CD14-positive monocyte (primary cell): ENCODE data around the gene SQSTM1. TPM values are rescaled to one million over a fixed set of nuclear protein-coding genes. Genes with fewer than 3 reads are reported as not detected.

Experiments
- DNase-seq, 3 donors: peaks; one replicate each; pipeline ENCODE4 v3.0.0-alpha.2; 2011 to 2022
- H2AFZ ChIP-seq: 2 replicates; pipeline ENCODE4 v1.6.0; 2012; ENCODE audit warnings: mild to moderate bottlenecking, low read depth, low read length, inconsistent platforms; ENCODE audit not compliant: insufficient read depth, poor library complexity, severe bottlenecking
- H3K27ac ChIP-seq, 2 donors: 1 replicate in 1 of 2; 2 replicates in 1 of 2; pipeline ENCODE4 v1.5.1; 2012 to 2013; ENCODE audit warnings: low read length in 2 of 2, control low read depth in 1 of 2, inconsistent platforms in 1 of 2, low read depth in 1 of 2, mild to moderate bottlenecking in 1 of 2
- H3K27me3 ChIP-seq, 2 donors: one replicate each; pipeline versions ENCODE4 v1.6.0 to v1.6.1; 2011 to 2013; ENCODE audit warnings: low read length in 2 of 2; ENCODE audit not compliant: control insufficient read depth in 2 of 2, insufficient read depth in 2 of 2
- H3K36me3 ChIP-seq, 2 donors: replicated peaks in 1 of 2; 1 replicate in 1 of 2; 2 replicates in 1 of 2; pipeline versions ENCODE4 v1.5.1 to v1.6.1; 2012 to 2013; ENCODE audit warnings: low read length in 2 of 2, control low read depth in 1 of 2, inconsistent platforms in 1 of 2, mild to moderate bottlenecking in 1 of 2; ENCODE audit not compliant: insufficient read depth in 2 of 2, control insufficient read depth in 1 of 2
- H3K4me1 ChIP-seq, 2 donors: 1 replicate in 1 of 2; 2 replicates in 1 of 2; pipeline versions ENCODE4 v1.5.1 to v1.6.1; 2012 to 2013; ENCODE audit warnings: low read length in 2 of 2, control low read depth in 1 of 2, inconsistent platforms in 1 of 2, mild to moderate bottlenecking in 1 of 2, moderate library complexity in 1 of 2; ENCODE audit not compliant: insufficient read depth in 2 of 2, control insufficient read depth in 1 of 2
- H3K4me2 ChIP-seq: replicated peaks from 2 replicates; pipeline ENCODE3; 2012; ENCODE audit warnings: low read length, moderate library complexity, mild to moderate bottlenecking; ENCODE audit not compliant: poor library complexity, severe bottlenecking; ENCODE audit errors: extremely low read depth
- H3K4me3 ChIP-seq, 3 experiments: fragments of 200-600 bp in 1 of 3; sonication (generic) in 1 of 3; replicated peaks in 1 of 3; 1 replicate in 2 of 3; 2 replicates in 1 of 3; pipeline ENCODE4 v1.5.1; 2011 to 2013; ENCODE audit warnings: low read length in 3 of 3, mild to moderate bottlenecking in 3 of 3, control low read depth in 2 of 3, low read depth in 2 of 3, inconsistent platforms in 1 of 3, moderate library complexity in 1 of 3
- H3K79me2 ChIP-seq: 2 replicates; pipeline ENCODE4 v1.6.0; 2012; ENCODE audit warnings: mild to moderate bottlenecking, control low read depth, inconsistent platforms, low read length, moderate library complexity; ENCODE audit not compliant: insufficient read depth
- H3K9ac ChIP-seq: 2 replicates; pipeline ENCODE4 v1.6.0; 2017; ENCODE audit warnings: low read length, mild to moderate bottlenecking; ENCODE audit not compliant: insufficient read depth, poor library complexity, severe bottlenecking
- H3K9me3 ChIP-seq, 2 donors: replicated peaks in 1 of 2; 1 replicate in 1 of 2; 2 replicates in 1 of 2; pipeline versions ENCODE4 v1.5.1 to v1.6.1; 2012 to 2013; ENCODE audit warnings: low read length in 2 of 2, control low read depth in 1 of 2; ENCODE audit not compliant: control insufficient read depth in 1 of 2, insufficient read depth in 1 of 2
- H4K20me1 ChIP-seq: 2 replicates; pipeline ENCODE4 v1.6.0; 2012; ENCODE audit warnings: mild to moderate bottlenecking, low read length, control low read depth, moderate library complexity; ENCODE audit not compliant: insufficient read depth
- H3K27ac Mint-ChIP-seq, 7 donors: one replicate each; pipeline ENCODE4 v1.8.0; 2020; ENCODE audit warnings: mild to moderate bottlenecking in 7 of 7, mixed read lengths in 7 of 7, moderate library complexity in 6 of 7, inconsistent platforms in 2 of 7
- H3K27me3 Mint-ChIP-seq, 3 donors: one replicate each; pipeline ENCODE4 v1.8.0; 2021 to 2022; ENCODE audit warnings: low read depth in 3 of 3, mild to moderate bottlenecking in 3 of 3, mixed read lengths in 3 of 3, moderate library complexity in 3 of 3, inconsistent platforms in 1 of 3
- H3K36me3 Mint-ChIP-seq, 2 donors: one replicate each; pipeline ENCODE4 v1.8.0; 2020; ENCODE audit warnings: mixed read lengths in 2 of 2, inconsistent platforms in 1 of 2, mild to moderate bottlenecking in 1 of 2
- H3K4me1 Mint-ChIP-seq: one replicate; pipeline ENCODE4 v1.8.0; 2020; ENCODE audit warnings: mild to moderate bottlenecking, mixed read lengths
- H3K4me3 Mint-ChIP-seq, 2 donors: one replicate each; pipeline ENCODE4 v1.8.0; 2020; ENCODE audit warnings: mild to moderate bottlenecking in 2 of 2, mixed read lengths in 2 of 2, moderate library complexity in 1 of 2
- H3K9me3 Mint-ChIP-seq, 7 donors: one replicate each; pipeline ENCODE4 v1.8.0; 2020 to 2022; ENCODE audit warnings: mixed read lengths in 7 of 7, mild to moderate bottlenecking in 6 of 7, moderate library complexity in 6 of 7, inconsistent platforms in 2 of 7
- WGBS: methylation state at CpG from one replicate; pipeline ENCODE4 v1.1.5; 2013; ENCODE audit warnings: missing lambda C conversion rate; ENCODE audit not compliant: insufficient coverage; 5-methylcytosine and 5-hydroxymethylcytosine counted together
- intact Hi-C, 2 donors: fragments of 100-400 bp; cut with micrococcal nuclease; formaldehyde crosslinking; loops; one replicate each; pipeline versions ENCODE4 v1.15.0 to v1.15.1; 2023
- polyA plus RNA-seq, 3 donors: library from polyadenylated mRNA; depleted of rRNA in 1 of 3; unstranded in 2 of 3; stranded (reverse) in 1 of 3; fragments of 300-500 nt in 2 of 3; fragments of >200 nt in 1 of 3; fragmentation: Illumina TruSeq in 2 of 3; gene quantifications; 1 replicate in 2 of 3; 2 replicates in 1 of 3; pipeline ENCODE4 v1.2.3, GENCODE V29; 2012 to 2021
- TF ChIP-seq, protein P1 (sequence below): fragments of 200-600 bp; IDR thresholded peaks from one replicate; pipeline ENCODE4 v1.8.0; 2022; ENCODE audit warnings: antibody characterized with exemption, mild to moderate bottlenecking

SQSTM1 gene
- polyA plus RNA-seq, 3 donors = 182 to 312 (median 275) TPM

- Mint-ChIP-seq H3K27ac (peak overlapping the region in 5 of 7 donors; percentile 6 to 65 (median 60)), H3K36me3 (peaks cover 6 to 8% of the 10 kb centered on the region in 2 donors), H3K27me3 (peaks cover 0 to 2% (median 0%) of the 10 kb centered on the region in 3 donors), H3K4me3 (peak overlapping the region; percentile 5 to 49), H3K9me3 (peaks cover 0 to 1% (median 0%) of the 10 kb centered on the region in 7 donors), H3K4me1 (peaks cover 20% of the 10 kb centered on the region)
- 100% methylated on average over 2 of the region's 8 CpGs for WGBS
- no peaks in the 10 kb centered on the region for H3K27me3 ChIP-seq
- H3K27ac ChIP-seq = peak overlapping the region in 1 of 2 donors; percentile 49
- H3K9me3 ChIP-seq = no peaks in the 10 kb centered on the region
- peak in 2 of 3 donors; percentile 16 to 28 for DNase-seq
- intact Hi-C loops = no loop called here
- H3K4me2 ChIP-seq = peak overlapping the region; percentile 33
- peak overlapping the region; percentile 32 for H2AFZ ChIP-seq
- H3K9ac ChIP-seq = peak overlapping the region; percentile 15
- H3K4me3 ChIP-seq = no peak overlapping the region
- peaks cover 14 to 20% of the 10 kb centered on the region in 2 donors for H3K4me1 ChIP-seq
- TF ChIP-seq, protein P1, sequence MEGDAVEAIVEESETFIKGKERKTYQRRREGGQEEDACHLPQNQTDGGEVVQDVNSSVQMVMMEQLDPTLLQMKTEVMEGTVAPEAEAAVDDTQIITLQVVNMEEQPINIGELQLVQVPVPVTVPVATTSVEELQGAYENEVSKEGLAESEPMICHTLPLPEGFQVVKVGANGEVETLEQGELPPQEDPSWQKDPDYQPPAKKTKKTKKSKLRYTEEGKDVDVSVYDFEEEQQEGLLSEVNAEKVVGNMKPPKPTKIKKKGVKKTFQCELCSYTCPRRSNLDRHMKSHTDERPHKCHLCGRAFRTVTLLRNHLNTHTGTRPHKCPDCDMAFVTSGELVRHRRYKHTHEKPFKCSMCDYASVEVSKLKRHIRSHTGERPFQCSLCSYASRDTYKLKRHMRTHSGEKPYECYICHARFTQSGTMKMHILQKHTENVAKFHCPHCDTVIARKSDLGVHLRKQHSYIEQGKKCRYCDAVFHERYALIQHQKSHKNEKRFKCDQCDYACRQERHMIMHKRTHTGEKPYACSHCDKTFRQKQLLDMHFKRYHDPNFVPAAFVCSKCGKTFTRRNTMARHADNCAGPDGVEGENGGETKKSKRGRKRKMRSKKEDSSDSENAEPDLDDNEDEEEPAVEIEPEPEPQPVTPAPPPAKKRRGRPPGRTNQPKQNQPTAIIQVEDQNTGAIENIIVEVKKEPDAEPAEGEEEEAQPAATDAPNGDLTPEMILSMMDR = no peak
- no peaks in the 10 kb centered on the region for H3K79me2 ChIP-seq
- H3K36me3 ChIP-seq = peaks cover 11 to 24% of the 10 kb centered on the region in 2 donors
- no peaks in the 10 kb centered on the region for H4K20me1 ChIP-seq
Measured at GRCh38 chr5:179852993-179853547, 32.4 kb downstream of the SQSTM1 start.

DNA sequence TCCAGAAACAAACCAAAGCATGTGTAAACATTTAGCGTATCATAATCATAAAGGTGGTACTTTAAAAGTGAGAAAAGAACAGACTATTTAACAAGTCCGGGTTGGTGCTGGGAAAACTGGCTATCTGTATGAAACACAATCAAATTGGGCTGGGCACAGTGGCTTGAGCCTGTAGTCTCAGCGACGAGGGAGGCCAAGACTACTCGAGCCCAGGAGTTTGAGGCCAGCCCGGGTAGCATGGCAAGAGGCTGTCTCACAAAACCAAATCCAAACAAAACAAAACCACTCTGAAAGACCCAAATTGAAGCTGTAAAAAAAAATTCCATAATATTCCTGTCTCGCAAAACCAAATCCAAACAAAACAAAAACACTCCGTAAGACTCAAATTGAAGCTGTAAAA, 33.7 kb downstream of the SQSTM1 start:
- Mint-ChIP-seq H3K27me3 (peaks cover 0 to 2% (median 0%) of the 10 kb centered on the region in 3 donors), H3K27ac (no peak overlapping the region), H3K4me3 (no peak overlapping the region), H3K36me3 (peaks cover 6 to 8% of the 10 kb centered on the region in 2 donors), H3K9me3 (peaks cover 0 to 1% (median 0%) of the 10 kb centered on the region in 7 donors), H3K4me1 (peaks cover 25% of the 10 kb centered on the region)
- intact Hi-C loops = no loop called here
- peaks cover 18 to 30% of the 10 kb centered on the region in 2 donors for H3K4me1 ChIP-seq
- no peak overlapping the region for H3K27ac ChIP-seq
- H4K20me1 ChIP-seq = no peaks in the 10 kb centered on the region
- no peak overlapping the region for H3K9ac ChIP-seq
- DNase-seq = no peak
- H2AFZ ChIP-seq = no peak overlapping the region
- TF ChIP-seq, protein P1 = no peak
- no peaks in the 10 kb centered on the region for H3K27me3 ChIP-seq
- no peaks in the 10 kb centered on the region for H3K9me3 ChIP-seq
- H3K4me2 ChIP-seq = no peak overlapping the region
- H3K36me3 ChIP-seq = peaks cover 11 to 19% of the 10 kb centered on the region in 2 donors
- H3K4me3 ChIP-seq = no peak overlapping the region
- WGBS = 100% methylated on average over 4 of the region's 8 CpGs
- no peaks in the 10 kb centered on the region for H3K79me2 ChIP-seq
